ENCODE results near the gene WSB2.

GRCh38 chr12:118038137-118038536 is 22.8 kb downstream of the WSB2 start:
- TF ChIP-seq, protein P1, sequence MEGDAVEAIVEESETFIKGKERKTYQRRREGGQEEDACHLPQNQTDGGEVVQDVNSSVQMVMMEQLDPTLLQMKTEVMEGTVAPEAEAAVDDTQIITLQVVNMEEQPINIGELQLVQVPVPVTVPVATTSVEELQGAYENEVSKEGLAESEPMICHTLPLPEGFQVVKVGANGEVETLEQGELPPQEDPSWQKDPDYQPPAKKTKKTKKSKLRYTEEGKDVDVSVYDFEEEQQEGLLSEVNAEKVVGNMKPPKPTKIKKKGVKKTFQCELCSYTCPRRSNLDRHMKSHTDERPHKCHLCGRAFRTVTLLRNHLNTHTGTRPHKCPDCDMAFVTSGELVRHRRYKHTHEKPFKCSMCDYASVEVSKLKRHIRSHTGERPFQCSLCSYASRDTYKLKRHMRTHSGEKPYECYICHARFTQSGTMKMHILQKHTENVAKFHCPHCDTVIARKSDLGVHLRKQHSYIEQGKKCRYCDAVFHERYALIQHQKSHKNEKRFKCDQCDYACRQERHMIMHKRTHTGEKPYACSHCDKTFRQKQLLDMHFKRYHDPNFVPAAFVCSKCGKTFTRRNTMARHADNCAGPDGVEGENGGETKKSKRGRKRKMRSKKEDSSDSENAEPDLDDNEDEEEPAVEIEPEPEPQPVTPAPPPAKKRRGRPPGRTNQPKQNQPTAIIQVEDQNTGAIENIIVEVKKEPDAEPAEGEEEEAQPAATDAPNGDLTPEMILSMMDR (conservative IDR thresholded peaks at IDR 0.05) = no peak
- no peak for TF ChIP-seq EZH2 (IDR thresholded peaks at IDR 0.05; ENCODE audit: low read depth)
